GM21786 (cell line): ENCODE data around the gene FBXO41.

Source experiments
- ATAC-seq: cut with Tn5 transposase; IDR thresholded peaks from one replicate; pipeline ENCODE4 v1.9.1; 2021; ENCODE audit not compliant: unreplicated experiment

FBXO41 gene, protein sequence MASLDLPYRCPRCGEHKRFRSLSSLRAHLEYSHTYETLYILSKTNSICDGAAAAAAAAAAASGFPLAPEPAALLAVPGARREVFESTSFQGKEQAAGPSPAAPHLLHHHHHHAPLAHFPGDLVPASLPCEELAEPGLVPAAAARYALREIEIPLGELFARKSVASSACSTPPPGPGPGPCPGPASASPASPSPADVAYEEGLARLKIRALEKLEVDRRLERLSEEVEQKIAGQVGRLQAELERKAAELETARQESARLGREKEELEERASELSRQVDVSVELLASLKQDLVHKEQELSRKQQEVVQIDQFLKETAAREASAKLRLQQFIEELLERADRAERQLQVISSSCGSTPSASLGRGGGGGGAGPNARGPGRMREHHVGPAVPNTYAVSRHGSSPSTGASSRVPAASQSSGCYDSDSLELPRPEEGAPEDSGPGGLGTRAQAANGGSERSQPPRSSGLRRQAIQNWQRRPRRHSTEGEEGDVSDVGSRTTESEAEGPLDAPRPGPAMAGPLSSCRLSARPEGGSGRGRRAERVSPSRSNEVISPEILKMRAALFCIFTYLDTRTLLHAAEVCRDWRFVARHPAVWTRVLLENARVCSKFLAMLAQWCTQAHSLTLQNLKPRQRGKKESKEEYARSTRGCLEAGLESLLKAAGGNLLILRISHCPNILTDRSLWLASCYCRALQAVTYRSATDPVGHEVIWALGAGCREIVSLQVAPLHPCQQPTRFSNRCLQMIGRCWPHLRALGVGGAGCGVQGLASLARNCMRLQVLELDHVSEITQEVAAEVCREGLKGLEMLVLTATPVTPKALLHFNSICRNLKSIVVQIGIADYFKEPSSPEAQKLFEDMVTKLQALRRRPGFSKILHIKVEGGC

DNA sequence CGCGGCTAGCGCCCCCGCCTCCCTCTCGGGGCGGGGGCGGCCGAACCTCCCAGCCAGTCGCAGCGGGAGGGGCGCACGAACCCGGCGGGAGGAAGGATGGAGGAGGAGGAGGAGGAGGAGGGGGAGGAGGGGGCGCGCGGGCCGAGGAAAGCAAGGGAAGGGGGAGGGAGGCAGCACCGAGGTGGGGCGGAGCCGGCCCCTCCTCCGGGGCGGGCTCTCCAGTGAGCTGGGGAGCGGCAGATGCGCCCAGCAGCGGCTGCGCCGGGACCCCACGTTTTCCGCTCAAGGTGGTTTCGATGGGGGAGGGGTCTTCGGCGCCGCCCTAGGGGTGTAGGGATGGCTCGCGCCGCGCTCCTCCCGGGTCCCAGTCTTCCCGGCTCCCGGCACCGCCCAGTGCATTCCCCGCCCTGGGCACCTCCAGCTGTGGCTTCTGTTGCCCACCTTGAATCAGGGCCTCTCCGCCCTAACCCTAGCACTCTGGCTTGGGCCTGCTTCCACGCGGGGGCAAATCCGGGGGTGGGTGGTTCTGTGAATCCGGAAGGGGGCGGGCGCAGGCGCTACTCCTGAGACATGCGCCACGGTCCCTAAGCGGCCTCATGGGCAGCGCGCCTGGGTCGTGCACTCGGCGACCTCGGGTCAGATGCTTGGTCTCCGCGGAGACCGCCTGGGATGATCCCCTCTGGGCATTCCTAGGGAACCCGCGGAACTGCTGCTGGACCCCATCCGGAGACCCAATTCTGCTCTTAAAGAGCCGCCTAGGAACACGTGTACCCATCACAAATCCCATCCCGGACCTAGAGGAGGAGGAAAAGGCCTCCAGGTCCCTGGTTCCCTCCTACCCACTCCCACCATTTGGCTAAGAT lies at the start of gene FBXO41:
Gene FBXO41, minus strand, starts transcription at position 183 of the 863 bp plus-strand sequence. CDS start 14,848 bp downstream, outside the sequence.
- ATAC-seq, result peak; percentile 67

DNA sequence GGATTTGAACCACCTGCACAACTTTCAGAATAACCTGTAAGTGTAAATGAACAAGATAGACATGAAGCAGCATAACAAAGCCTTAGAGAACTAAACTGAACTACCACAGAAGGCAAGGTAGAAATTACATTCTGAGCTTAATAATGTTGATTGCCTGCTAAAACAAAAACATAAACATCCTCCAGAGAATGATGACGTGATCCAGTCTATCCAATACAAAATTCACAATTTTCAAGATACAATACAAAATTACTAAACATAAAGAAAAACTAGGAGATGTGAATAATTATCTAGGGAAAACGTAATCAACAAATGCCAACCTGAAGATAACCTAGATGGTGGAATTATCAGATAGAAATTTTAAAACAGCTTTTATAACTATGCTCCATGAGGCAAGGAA lies 49.8 kb upstream of the FBXO41 start:
- no peak for ATAC-seq

DNA sequence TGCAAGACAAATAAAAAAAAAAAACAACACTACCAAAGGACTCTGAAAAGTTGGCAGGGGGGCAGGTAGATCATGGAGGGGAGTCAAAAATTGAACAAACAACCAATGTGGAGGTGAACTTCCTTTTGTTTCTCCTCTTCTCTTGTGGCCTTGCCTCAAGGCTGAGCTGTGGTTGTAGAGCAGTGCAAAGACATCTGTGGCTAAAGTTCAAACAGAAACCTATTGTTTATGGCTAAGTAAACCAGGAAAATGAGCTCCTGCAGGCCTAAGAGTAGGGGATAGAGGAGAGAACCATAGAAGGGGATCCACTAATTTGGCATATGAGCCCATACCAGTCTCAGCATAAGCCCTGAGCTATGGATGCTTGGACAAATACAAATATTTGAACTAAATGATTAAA lies 49.3 kb upstream of the FBXO41 start:
- ATAC-seq, result no peak

DNA sequence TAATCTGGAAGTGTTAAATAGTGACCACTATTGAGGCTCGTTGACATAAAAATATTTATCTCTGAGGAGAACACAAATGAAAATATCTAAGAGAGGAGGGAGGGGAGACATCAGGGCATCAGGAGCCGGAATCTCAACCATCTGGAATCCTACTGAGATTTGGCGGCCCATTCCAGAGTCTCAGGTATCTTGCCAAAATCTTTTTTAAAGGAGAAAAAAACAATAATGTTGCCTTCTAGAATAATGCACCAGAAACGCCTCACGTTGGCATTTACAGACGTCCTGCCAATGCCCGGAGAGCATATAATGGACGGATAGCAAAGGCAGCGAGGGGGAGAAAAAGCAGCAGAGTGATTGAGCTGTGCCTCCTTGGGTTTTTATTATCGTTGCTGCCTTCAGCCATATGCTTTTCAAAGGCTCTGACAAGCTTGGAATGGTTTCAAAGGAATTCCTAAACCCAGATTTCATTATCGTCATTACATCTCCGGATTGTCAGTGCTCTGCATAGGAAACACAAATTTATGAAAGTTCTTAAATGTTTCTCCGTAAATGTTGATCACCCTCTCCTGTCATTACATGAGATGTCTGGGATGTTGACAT lies 39.9 kb upstream of the FBXO41 start:
- ATAC-seq, result no peak

DNA sequence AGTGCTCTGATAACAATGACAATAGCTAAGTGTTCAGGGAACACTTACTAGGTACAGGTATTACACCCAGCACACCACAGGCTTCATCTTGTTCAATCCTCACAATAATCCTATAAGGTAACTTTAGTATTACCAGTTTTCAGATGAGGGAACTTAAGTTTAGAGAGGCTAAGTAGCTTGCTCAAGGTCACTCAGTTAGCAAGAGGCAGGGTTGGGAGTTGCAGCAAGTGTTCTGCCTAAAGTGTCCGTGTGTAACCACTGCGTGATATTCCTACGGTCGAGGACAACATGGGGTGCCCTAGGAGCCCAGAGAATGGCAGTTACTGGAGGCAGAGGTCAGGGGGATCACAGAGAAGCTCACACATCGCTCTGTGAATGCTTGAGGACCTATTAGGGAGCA lies 39.3 kb upstream of the FBXO41 start:
- no peak for ATAC-seq

DNA sequence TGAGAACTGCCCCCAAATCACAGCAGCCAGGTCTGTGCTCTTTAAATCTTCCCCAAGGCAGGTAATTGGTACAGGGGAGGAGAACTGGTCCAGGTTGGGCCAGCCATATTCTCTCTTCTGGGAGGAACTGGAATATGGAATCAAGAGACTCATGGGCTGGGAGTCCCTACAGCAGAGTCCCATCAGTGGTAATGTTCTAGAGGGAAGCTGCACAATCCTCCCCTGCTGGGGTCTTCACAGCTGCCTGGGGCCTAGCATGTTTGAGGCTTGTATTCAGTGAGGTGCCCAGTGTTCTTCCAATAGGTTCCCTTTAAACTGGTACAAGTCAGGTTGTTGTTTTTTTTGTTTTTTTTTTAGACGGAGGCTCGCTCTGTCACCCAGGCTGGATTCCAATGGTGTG lies 30.2 kb upstream of the FBXO41 start:
- no peak for ATAC-seq

DNA sequence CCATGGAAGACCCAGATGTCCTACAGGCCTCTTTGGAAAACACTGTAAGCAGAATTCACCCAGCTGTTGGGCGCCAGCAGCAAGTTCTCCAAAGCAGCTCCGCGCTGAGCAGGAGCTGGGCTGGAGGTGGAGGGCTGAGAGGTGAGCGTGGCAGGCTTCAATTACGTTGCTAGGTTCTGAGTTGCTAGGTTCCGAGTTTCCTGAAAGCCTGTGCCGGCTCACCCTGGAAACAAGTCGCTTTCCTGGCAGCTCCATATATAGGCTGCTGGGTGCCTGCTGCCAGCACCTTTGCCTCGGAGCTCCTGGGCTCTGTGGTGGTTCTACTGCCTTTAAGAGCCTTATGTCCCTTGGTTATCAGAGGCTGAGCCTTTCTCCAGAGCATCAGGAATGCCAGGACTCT lies 23.4 kb upstream of the FBXO41 start:
- no peak for ATAC-seq

DNA sequence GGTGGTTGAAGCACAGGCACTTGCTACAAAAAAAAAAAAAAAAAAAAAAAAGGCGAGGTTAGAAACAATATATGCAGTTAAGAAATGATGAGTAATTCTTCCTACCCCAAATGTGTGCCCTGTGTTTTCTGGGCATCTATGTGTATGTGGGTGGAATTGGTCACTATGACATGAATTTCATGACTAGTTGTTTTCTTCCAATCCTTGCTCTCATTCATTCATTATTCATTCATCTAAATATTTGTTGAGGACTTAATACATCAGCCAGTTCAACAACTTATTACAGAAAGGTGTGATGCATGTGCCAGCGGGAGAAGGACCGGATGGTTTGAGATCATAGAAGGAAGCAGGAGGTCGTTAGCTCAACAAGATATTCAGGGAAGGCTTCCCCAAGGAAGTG lies 17.4 kb upstream of the FBXO41 start:
- ATAC-seq, result no peak

DNA sequence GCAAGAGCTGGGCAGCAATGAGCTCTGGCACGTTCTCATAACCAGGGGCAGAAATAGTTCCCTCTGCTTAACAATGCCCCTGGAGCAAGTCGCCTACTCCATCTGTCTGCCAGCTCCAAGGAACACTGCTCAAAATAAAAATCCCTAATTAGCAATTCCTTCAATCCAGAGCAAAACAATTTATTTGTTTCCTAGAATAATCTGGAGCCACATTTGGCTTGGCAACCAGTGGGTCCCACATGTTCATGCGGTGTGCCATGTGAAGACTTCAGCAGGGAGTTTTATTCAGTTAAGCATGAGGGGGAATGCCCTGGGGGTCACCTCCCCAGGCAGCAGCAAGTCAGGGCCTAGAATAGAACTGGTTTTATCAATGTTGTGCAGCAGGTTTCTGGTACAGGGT lies 16.6 kb upstream of the FBXO41 start:
- no peak for ATAC-seq

DNA sequence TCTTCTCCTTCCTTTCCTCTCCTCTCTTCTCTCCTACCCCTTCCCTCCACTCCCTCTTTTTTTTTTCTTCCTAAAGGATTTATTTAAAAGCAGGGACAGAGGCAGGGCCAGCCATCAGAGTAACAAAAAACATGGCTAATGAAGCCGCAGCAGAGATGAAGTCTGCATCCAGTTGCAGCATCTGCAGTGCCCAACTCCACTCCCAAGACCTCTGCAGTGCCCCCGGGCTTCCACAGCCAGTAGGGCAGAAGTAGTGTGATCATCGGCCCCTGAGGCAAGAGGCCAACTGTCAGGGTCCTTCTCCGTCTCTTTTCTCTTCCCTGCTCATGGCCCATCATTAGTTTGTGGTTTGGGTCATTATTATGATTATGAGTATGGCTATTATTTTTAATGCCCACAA lies 13.3 kb upstream of the FBXO41 start:
- no peak for ATAC-seq

DNA sequence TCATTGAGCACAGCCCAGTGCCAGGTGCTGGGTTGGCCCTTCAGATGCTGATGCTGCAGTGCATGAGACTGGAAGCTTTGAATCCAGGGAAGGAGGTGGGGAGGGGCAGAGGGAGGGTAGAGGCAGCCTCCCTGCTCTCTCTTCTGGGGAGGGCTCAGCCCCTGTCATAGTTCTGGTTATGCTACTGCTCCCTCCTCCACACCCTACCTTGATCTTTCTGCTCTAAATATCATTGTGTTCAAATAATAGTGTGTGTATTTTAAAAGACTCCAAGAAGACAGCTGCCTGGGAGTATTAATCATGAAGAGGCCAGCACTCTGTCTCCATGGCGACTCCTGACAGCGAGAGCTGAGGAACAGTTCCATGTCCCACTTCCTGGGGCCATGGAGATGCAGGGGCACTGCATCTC lies 12.9 kb upstream of the FBXO41 start:
- no peak for ATAC-seq

DNA sequence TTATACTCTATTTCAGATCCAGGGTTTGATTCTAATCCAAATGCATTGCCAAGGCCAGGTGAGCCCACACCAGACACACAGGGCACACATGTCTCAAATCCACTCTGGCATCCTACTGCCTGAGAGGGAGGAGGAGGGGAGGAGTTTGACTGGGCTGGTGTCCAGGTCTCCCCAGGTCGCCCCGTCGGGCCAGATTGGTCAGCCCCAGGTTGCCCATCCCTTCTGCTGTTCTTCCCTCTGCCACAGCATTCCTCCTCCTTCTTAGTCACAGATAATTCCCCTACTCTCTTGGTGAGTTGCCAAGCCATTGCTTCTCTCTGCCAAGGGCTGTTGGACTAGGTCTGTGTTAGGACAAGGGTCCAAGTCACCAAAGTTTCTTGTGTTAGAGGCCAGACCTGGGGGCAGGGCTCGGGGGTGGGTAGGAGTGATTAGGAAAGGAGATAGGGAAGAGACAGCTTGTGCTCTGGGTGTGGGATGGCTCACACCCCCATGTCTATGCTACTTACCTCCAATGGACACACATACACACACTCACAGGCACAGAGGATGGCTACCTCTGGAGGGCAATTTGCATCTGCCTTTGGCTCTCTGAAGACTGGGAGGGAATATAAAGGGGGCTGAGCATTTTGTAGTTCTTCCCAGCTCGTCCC lies 11.6 kb upstream of the FBXO41 start:
- ATAC-seq, result no peak

DNA sequence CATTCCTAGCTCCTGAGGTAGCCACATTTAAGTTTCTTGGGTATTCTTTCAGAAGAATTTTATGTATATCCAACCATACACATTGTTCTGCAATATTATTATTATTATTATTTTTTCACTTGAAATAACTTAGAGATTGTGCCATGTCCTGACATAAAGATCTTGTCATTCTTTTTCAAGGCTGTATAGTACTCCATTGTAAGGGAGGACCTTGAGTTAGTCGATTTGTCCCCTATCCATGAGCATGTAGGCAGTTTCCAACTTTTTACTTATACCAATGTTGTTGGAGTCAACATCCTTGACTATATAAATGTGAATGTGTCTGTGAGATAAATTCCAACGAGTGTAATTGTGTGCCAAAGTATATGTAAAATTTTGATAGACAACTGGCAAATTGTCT lies 10.0 kb upstream of the FBXO41 start:
- no peak for ATAC-seq

DNA sequence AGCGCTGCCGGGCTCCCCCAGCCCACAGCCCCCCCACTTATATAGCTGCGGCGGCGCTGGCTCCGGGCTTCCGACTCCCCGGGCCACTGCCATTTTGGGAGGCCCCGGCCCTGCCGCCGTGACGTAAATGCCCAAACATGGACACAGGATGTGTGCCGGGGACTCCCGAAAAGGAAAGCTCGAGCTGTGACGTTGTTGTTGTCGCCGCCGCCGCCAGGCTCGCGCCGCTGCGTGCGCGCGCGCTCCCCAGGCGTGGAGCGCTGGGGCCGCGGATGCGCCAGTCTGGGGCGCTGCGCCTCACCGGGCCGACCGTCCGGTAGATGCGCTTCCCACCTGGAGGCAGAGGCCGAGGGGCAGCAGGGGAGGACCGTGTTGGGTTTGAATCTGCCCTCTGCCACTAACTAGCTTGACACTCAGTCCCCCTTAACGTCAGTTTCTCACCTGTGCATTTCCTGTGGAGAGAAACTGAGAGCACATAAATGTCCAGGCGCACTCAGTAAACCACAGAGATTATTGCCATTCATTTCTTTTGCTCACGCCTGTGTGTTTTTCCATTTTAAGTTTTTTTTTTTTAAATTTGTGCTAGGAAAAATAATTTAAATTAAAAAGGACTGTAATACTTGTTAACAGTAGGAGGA lies 9.4 kb upstream of the FBXO41 start, which contains the start of gene EGR4:
Gene EGR4, minus strand, starts transcription at position 15 of the 638 bp plus-strand sequence. CDS start 231 bp downstream, outside the sequence.
- ATAC-seq, result peak; percentile 90

DNA sequence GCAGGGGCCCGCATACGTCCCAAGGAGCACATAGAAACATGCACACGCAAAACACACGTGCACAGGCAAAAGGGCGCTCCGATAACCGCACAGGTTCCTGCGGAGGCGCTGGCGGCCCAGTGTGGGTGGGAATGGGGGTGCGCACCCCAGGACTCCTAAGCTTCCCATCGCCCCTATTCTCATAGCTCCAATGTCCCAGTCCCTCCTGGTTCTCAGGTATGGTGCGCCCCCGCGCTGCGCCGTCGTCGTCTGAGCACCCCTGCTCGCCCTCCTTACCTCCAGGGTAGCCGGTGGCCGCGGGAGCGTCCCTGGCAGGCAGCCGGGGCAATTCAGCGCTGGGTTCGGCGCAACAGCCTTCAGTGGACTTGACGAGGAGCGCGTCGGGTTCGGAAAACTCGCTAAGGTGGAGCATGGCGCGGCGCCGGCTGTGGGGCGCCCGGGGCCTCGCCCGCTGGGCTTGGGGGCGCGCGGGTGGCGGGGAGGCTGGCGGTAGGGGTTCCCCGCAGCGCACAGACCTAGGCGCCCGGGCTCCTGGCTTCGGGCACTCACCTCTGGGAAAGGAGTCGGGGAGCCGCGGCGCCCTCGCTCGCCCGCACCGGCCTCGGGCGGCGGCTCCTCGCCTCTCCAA lies 8.7 kb upstream of the FBXO41 start:
- ATAC-seq, result no peak

DNA sequence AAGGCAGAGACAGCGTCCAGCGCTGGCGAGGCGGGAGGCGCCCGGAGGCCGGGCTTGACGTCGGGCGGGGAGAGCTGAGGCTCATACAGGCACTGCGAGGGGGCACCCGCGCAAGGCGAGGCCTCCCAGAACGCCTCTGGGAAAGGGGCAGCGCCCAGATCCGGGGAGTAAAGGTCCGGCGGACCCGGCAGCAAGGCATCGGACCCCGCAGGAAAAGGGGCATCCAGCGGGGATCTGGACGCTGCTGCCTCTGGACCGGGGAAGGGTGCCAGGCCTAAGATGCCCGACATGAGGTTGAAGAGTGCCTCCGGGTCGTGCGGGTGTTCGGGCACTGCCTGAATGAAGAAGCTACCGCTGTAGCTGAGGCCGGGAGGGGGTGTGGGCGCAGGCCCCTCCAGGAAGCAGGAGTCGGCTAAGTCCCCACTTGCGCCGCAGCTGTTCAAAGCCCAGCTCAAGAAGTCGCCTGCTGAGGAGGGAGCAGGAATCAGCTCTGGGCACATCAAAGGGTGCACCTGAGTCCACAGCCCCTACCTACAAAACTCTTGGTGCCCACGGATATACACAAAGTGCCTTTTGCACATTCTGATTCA lies 8.1 kb upstream of the FBXO41 start:
- ATAC-seq, result no peak

DNA sequence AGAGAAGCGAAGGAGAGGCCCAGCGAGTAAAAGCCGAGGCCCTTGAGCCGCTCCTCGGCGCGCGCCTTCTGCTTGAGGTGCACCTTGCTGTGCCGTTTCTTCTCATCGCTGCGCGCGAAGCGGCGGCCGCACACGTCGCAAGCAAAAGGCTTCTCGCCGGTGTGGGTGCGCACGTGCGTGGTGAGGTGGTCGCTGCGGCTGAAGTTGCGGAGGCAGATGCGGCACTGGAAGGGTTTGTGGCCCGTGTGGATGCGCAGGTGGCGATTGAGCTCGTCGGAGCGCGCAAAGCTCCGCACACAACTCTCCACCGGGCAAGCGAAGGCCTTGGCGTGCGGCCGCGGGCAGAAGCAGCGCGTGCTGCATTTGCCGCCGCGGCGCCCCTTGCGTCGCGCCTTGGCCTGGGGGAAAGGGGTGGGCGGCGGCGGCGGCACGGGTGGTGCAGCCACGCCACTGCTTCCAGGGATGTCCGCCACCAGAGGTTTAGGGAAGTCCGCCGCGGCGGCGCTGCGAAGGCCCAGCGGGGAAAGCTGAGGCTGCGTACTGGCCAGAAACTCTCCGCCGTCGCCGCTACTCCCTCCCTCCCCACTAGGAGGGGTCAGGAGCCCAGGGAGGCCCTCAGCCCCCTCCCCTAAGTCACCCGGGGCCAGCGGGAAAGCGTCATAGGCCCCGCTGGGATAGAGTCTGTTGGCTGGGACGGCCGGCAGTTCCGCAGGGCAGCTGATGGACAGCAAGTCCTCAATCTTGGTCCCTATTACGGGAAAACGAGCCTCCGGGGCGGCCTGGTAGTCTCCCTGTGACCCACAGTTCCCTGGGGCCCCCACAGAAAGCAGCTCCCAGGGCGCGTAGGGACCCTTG lies 7.4 kb upstream of the FBXO41 start:
- ATAC-seq, result no peak

DNA sequence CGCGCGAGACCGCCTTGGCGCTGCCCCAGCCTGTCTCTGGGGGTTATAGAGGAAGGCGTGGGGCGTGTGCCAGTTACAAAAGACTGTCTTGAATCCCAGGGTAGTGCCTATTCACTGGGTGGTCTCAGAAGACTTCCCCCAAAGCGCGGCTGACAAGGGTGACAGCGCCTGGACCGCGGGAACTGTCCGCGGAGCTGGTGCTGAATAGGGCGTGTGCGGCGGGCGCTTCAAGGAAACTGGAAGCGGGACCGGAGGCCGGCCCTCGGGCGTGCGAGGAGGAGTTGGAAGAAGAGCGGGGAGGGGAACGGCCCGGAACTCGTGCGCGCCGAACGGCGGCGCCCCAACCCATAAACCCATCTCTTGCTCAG lies 6.8 kb upstream of the FBXO41 start:
- ATAC-seq, result no peak
